CD4-positive, alpha-beta T cell treated with Interferon alpha-2 for 1 hour (primary cell): Measurements from ENCODE around the gene ONECUT2.
A peak's percentile ranks its signal among the peaks of the same experiment; 100 is the strongest.

Experiments used
- DNase-seq, 2 donors: peaks; one replicate each; pipeline ENCODE4 v3.0.0-alpha.2; 2020 to 2022

ONECUT2 gene

GRCh38 chr18:57431467-57432080 lies 3.6 kb upstream of the ONECUT2 start:
- no peak for DNase-seq

DNA sequence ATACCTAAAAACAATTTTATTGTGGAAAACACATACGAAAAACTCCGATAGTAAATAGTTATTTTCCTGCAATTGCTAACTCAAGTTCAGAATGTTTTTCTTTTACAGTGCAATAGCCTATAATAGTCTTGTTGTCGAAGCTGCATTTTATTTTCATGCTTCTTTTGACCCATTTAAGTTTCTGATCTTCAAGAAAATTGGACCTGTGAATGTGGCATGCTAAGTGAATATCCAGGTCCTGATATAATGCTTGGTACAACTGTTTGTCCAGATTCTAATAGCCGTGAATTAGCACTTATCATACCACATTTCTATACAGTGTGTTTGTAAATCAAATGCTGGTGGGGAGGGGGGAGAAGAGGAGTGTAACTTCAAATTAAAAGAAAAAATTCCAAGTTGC lies 3.0 kb upstream of the ONECUT2 start:
- no peak for DNase-seq

DNA sequence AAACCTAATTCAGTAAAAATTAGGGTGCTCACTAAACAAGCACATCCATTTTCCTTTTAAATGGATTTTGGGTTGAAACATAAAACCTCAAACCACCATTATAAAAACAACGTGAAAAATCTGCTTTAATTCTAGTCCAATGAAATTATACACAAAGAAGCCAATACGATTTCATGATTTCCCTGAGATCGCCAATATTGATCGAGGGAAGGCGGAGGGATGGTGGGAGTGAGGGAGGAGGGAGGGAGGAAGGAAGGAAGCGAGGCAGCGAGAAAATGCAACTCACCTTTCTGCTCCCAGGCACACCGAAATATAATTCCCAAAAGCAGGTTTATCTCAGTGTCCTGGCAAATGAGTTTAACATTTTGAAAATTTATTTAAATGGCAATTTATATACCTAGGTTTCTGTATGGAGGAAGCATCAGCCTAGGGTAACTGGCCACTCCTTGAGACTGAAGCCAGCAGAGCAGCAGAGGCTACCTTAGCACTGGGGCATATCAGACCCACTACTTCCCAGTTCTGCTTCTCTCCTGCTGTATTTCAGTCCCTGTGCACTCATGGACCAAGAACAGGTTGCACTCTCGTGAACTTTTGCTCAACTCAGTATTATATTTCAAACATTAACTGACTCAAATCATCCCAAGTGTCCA lies 2.3 kb upstream of the ONECUT2 start:
- DNase-seq: no peak

DNA sequence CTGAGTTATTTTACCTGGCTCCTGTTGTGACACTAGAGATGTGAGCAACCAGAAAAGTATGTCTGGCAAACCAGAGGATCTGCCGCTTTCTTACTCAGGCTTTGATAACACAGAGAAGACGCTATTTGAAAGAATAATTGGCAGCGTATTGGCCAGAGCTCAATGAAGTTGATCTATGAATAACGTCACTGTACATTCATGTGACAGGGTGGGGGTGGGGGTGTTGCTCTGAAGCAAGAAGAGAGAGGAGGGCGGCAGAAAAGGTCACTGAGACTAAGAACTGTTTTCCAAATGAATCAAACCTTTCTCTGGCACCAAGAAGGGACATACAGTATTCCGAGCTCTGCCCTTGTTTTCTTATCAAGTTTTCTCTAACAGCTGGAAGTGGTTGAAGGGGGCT lies 1.7 kb upstream of the ONECUT2 start:
- DNase-seq: no peak

GRCh38 chr18:57433934-57434535 lies 1.1 kb upstream of the ONECUT2 start:
- DNase-seq: no peak

DNA sequence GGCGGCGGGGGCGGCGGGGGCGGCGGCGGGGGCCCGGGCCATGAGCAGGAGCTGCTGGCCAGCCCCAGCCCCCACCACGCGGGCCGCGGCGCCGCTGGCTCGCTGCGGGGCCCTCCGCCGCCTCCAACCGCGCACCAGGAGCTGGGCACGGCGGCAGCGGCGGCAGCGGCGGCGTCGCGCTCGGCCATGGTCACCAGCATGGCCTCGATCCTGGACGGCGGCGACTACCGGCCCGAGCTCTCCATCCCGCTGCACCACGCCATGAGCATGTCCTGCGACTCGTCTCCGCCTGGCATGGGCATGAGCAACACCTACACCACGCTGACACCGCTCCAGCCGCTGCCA lies 644 bp downstream of the ONECUT2 start:
- DNase-seq: no peak

DNA sequence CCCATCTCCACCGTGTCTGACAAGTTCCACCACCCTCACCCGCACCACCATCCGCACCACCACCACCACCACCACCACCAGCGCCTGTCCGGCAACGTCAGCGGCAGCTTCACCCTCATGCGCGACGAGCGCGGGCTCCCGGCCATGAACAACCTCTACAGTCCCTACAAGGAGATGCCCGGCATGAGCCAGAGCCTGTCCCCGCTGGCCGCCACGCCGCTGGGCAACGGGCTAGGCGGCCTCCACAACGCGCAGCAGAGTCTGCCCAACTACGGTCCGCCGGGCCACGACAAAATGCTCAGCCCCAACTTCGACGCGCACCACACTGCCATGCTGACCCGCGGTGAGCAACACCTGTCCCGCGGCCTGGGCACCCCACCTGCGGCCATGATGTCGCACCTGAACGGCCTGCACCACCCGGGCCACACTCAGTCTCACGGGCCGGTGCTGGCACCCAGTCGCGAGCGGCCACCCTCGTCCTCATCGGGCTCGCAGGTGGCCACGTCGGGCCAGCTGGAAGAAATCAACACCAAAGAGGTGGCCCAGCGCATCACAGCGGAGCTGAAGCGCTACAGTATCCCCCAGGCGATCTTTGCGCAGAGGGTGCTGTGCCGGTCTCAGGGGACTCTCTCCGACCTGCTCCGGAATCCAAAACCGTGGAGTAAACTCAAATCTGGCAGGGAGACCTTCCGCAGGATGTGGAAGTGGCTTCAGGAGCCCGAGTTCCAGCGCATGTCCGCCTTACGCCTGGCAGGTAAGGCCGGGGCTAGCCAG lies 1.2 kb downstream of the ONECUT2 start:
- no peak for DNase-seq

DNA sequence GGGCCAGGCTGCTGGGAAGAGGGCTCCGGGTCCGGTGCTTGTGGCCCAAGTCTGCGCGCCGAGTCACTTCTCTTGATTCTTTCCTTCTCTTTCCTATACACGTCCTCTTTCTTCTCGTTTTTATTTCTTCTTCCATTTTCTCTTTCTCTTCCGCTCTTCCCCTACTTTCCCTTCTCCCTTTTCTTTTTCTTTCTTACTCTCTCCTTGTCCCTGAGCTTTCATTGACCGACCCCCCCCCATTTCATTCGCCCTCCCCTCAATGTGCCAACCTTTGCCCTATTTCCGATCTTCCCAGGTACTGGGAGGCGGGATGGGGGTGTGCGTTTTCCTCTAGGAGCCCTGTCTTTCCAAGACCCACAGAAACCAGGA lies 1.8 kb downstream of the ONECUT2 start:
- no peak for DNase-seq

DNA sequence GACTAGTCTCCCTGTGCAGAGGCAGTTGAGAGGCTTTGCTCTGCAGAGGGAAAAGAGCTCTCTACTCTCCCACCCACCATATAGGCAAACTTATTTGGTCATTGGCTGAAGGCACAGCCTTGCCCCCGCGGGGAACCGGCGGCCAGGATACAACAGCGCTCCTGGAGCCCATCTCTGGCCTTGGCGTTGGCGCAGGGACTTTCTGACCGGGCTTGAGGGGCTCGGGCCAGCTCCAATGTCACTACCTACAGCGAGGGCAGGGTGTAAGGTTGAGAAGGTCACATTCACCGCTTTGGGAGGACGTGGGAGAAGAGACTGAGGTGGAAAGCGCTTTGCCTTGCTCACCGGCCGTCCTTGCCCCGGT lies 2.2 kb downstream of the ONECUT2 start:
- no peak for DNase-seq

GRCh38 chr18:57437766-57438671 lies 2.8 kb downstream of the ONECUT2 start:
- DNase-seq: peak in 1 of 2 donors; percentile 13

DNA sequence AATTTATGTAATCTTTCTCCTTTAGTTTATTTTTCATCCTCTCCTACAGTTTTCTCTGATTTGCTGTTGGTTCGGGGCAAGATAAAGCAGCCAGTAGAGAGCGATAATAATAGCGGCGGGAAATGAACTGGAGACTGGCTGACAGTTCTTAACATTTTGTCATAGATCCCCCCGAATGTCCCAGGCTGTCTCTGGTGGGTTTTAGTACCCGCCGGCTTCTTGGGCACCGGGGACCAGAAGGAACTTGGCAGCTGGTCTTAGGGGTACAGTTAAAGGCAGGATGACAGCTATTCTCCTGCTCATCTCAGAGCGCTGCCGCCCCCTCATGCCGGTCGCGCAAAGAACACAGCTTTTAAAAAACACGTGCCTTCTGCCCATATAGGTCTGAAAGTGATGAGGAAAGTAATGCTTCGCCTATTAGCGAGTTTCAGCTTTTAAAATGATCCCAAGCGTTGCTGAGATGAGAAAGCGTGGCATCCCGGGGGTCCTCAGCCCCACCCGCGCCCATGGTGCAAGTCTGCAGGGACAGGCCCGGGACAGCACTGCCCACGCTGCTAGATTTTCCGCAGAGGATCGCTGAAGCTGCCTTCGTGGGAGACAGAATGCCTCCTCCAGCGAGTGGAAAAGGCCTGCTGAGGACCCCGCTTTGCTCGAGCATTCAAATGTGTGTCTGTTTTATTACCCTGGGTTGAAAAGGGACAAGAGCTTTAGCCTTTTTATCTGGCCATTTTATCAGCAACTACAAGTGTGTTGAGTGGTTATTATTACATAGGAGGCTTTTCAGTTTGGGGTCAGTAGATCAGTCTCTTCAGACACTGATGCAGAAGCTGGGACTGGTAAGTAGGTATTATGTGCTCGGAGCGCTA lies 3.8 kb downstream of the ONECUT2 start:
- DNase-seq: no peak

DNA sequence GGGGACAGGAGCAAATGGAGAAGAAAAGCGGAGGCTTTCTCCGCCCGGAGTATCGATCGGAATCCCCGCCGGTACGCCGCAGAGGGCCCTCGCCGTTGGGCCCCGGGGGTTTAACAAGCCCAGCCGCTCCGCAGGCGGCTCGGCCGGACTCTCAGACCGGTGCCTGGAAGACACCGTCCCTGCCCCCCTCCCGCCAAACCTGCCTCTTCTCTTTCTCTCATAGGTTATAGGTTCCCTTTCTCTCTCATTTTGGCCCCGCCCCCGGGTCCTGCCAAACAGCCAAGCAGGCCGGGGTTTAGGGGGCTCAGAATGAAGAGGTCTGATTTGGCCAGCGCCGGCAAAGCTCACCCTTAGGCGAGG lies 4.4 kb downstream of the ONECUT2 start:
- DNase-seq: no peak

DNA sequence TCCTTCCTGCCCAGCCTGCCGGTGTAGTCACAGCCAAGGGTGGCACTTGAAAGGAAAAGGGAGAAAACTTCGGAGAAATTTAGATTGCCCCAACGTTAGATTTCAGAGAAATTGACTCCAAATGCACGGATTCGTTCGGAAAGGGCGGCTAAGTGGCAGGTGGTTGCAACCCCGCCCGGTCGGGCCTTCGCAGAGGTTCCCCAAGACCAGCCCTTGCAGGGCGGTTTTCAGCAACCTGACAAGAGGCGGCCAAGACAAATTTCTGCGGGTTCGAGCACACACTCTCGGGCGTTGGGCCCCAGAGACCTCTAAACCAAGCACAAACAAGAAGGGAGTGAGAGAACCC lies 4.8 kb downstream of the ONECUT2 start:
- DNase-seq: no peak

DNA sequence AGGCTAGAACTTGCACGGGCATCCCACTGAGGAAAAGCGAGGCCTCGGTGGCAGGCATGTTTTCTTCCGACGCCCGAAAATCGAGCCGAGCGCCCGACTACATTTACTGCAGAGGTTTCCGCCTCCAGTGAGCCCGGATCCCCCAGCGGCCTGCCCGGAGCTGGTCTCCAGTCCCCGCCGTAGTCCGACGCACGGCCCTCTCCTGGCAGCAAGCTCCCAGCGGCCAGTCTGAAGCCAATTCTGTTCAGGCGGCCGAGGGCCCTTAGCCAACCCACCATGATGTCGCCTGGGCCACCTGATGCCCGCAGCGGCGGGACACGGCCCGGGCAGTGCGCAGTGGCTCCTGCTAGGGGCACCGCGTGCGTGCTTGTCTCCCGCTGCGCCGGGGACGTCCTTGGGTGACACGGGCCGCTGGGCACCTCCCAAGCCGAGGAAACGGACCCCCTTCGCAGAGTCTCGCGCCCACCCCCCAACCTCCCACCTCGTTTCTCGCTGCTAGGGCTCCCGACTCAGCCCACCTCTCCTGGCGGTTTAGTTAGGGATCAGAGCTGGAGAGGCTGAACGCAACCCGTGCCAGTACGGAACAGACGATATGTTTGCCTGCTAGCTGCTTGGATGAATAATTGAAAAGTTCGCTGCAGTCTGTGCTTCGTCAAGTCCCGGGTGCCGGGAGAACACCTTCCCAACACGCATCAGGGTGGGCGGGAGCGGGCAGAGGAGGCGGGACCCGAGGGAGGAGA lies 5.3 kb downstream of the ONECUT2 start:
- no peak for DNase-seq

GRCh38 chr18:57441071-57441794 lies 6.1 kb downstream of the ONECUT2 start:
- no peak for DNase-seq

- no peak for DNase-seq
These were observed 8.1 kb downstream of the ONECUT2 start for GRCh38 chr18:57443247-57443646.

DNA sequence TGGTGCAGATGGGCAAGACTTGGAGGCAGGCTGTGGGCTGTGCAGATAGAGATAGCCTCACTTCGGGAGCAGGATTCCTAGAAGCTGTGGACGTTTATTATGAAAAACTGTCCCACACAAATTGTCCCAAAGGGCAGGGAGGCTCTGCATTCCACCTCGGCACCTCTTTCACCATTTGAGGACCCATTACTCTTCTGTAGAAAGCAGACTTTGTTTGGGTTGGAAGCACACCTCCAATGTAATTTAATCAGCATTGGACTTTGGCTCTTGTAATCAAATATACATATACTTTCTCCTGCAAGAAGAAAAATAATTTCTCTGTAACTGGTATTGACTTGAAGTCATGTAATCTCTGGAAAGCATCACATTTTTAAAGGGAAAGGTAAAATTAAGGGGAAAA lies 8.5 kb downstream of the ONECUT2 start:
- no peak for DNase-seq

DNA sequence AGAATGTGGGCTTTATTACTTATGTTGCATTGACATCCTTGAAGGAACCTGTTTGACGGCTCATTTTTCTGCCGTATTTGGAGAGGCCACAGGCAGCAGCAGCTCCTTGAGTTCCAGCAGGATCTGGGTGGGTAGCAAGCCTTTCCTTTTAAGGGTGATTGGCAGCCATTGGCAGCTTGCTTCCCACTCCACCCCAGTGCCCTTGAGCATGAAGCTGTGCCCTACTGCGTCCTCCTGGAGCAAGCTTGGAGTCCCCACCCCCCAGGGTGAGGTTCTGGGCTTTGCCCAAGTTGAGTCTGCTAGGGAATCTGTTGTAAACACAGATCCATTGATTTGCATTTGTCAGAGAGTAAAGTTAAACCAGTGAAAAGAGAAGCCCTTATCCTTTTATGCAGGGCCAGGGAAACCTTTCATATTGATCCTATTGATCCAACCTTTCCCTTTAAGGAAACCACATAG lies 9.2 kb downstream of the ONECUT2 start:
- no peak for DNase-seq

GRCh38 chr18:57445488-57446319 lies 10.5 kb downstream of the ONECUT2 start:
- DNase-seq: no peak

DNA sequence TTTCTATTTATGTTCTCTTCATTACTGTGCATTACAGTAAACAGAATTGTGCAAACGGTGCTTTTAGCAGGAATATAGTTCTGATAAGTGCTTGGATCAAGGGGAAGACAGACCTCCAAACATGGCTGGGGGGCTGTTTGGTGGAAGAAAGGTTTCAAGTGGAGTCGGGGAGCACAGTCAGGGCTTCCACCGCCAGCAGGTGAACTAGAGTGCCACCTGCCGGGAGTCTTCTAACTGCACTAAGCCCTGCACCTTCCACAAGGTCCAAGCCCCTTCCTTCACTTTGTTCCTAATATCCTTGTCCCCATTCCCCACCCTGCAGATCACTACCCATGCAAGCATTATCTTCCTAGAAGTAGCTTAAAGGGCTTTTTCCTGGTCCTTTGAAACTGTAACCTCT lies 11.1 kb downstream of the ONECUT2 start:
- DNase-seq: no peak
